ENCODE data around the gene APP.
"Not testable (repeated sequence)": the region's sequence is repeated elsewhere in the genome, so short reads cannot be mapped to it uniquely, and the experiment has no call there.

APP gene

GRCh38 chr21:26064506-26064905 lies 106.1 kb downstream of the APP start:
- no peak for DNase-seq (ENCODE audit: low read depth)

GRCh38 chr21:26061437-26061836 lies 109.1 kb downstream of the APP start:
- no peak for DNase-seq (ENCODE audit: low read depth)

GRCh38 chr21:26060335-26061115 lies 110.0 kb downstream of the APP start:
- no peak for DNase-seq (ENCODE audit: low read depth)

GRCh38 chr21:26057477-26058170 lies 112.9 kb downstream of the APP start:
- no peak for DNase-seq (ENCODE audit: low read depth)

- DNase-seq (ENCODE audit: low read depth) = no peak
These were observed 114.7 kb downstream of the APP start for GRCh38 chr21:26055841-26056264.

DNA sequence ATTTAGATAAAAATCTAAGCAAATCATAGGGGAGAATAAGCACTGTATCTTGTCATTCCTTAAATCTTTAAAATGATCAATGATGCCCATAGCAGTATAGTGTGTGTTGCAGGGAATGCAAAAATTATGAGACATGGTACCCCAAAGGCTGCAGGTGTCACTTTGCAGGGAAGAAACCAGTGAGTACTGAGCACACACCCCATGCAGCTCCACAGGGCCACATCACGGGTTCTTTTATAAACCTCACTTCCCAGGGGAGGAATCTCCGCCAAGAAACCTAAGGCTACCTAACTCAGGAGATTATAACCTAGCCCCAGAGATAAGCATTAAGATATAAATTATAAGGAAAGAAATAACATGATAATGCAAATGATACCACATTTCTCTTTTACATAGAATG lies 115.6 kb downstream of the APP start:
- no peak for DNase-seq (ENCODE audit: low read depth)

- no peak for DNase-seq (ENCODE audit: low read depth)
These were observed 118.5 kb downstream of the APP start for GRCh38 chr21:26052057-26052456.

DNA sequence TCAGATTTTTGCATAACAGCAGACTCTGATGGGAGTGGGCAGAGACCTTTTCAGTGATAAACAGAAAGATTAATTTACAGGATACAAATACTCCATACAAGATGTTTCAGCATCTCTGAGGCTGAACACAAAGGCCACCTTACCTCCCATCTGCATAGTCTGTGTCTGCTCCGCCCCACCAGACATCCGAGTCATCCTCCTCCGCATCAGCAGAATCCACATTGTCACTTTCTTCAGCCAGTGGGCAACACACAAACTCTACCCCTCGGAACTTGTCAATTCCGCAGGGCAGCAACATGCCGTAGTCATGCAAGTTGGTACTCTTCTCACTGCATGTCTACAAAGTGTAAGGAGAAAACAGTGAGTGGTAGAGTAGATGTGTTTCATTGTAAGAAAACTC lies 119.7 kb downstream of the APP start:
- no peak for DNase-seq (ENCODE audit: low read depth)

DNA sequence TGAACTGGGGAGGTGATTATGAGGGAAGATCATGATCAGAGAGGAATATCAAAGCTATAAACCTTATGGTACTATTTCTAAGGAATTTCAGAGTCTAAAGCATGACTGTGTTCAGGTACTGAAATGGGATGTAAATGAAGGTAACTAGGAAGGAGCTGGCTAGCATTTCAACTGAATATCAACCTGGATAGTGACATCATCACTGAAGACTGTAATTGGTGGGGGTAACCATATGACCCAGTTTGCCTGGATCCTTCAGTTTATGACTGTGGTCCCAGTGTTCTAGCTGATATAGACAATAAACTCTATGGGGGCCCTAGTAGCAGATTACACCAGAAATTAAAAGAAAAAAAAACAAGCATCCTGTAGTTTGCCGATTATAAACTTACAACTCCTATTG lies 120.8 kb downstream of the APP start:
- no peak for DNase-seq (ENCODE audit: low read depth)

- DNase-seq (ENCODE audit: low read depth) = no peak
These were observed 123.1 kb downstream of the APP start for GRCh38 chr21:26047279-26047967.

DNA sequence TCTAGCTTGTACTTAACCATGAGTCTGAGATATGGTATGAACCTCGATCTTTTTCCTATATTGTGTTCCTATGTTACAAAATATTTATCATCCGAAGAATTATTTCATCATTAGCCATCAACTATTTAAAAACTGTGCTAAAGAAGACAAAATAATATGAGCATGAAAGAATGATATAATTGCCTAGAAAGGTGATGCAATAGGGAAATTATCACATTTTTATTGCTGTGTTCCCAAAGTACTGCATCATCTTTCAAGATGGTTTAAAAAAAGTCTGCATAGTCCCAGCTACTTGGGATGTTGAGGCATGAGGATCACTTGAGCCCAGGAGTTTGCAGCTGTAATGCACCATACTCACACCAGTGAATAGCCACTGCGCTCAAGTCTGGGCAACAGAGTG lies 126.7 kb downstream of the APP start:
- DNase-seq (ENCODE audit: low read depth) = no peak

DNA sequence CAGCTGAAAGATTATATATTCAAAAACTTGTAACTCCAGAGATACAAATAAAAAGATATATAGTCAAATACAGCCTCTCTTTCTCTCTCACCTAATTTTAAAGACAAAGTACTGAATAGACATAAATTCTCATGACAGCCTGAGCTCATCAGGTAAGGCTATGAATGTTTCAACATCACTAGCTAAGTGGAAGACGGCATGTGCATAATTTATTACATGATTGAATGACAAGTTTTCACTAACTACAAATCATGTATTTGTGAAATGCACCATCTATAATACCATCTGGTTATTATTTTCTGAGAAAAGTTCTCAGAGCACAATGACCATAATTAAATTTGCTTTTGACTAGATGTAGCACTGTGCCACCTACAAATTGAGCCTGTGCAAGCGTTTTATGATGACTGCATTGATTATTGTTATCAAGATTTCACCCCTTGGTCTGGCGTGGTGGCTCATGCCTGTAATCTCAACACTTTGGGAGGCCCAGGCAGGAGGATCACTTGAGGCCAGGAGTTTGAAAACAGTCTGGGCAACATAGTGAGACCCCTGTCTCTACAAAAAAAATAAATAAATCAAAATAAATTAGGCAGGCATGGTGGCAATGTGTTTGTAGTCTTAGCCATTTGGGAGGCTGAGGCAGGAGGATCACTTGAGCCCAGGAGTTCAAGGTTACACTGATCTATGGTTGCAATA lies 128.2 kb downstream of the APP start:
- DNase-seq (ENCODE audit: low read depth) = no peak

- DNase-seq (ENCODE audit: low read depth) = no peak
These were observed 129.0 kb downstream of the APP start for GRCh38 chr21:26041431-26042180.

DNA sequence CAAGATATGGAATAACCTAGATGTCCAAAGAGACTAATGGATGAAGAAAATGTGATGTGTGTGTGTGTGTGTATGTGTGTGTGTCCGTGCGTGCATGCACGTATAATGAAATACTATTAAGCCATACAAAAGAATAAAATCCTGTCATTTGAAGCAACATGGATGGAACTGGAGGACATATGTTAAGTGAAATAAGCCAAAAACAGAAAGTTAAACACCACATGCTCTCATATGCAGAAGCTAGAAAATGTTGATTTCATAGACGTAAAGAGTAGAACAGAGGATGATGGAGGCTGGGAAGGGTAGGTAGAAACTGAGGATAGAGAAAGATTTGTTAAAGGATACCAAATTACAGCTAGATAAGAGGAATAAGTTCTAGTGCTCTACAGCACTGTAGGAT lies 133.7 kb downstream of the APP start:
- no peak for DNase-seq (ENCODE audit: low read depth)

- no peak for DNase-seq (ENCODE audit: low read depth)
These were observed 138.3 kb downstream of the APP start for GRCh38 chr21:26032263-26032662.

- DNase-seq (ENCODE audit: low read depth) = no peak
These were observed 142.4 kb downstream of the APP start for GRCh38 chr21:26028183-26028582.

DNA sequence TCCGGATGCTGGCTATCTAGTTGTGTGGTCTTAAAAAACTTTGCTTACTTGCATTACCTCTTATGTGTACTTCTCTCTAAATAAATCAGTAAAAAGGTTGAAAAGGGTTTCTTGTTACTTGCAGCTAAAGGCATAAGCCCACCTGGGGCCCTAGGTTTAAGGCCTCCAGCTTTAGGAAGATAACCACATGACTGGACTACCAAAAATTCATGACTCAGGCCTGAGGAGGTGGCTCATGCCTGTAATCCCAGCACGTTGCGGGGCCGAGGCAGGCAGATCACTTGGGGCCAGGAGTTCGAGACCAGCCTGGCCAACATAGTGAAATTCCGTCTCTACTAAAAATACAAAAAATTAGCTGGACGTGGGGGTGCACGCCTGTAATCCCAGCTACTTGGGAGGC lies 142.9 kb downstream of the APP start:
- no peak for DNase-seq (ENCODE audit: low read depth)

GRCh38 chr21:26025536-26026512 lies 144.7 kb downstream of the APP start:
- no peak for DNase-seq (ENCODE audit: low read depth)

- not testable (repeated sequence) for DNase-seq (ENCODE audit: low read depth)
These were observed 147.2 kb downstream of the APP start for GRCh38 chr21:26023406-26023805.

GRCh38 chr21:26022598-26023337 lies 147.8 kb downstream of the APP start:
- DNase-seq (ENCODE audit: low read depth) = not testable (repeated sequence)

Measured in stimulated activated CD8-positive, alpha-beta memory T cell treated with anti-CD3 and anti-CD28 coated beads, Interleukin-12 subunit alpha, Interleukin-12 subunit beta, amount 100 ng/mL, for 1 hour (primary cell).